Lung (tissue), 12 donors: ENCODE results near the gene AGPS. TPM values are rescaled to one million over a fixed set of nuclear protein-coding genes. Genes with fewer than 3 reads are reported as not detected.
A peak's percentile ranks its signal among the peaks of the same experiment; 100 is the strongest.

Source experiments
- ATAC-seq: fragments of 200-7000 bp; cut with Tn5 transposase; one replicate; pipeline ENCODE4 v1.9.1; 2020; ENCODE audit warnings: moderate number of reproducible peaks; ENCODE audit not compliant: insufficient read depth, low FRiP score
- DNase-seq, 3 donors: peaks; one replicate each; pipeline ENCODE4 v3.0.0-alpha.2; 2013 to 2017
- H3K27ac ChIP-seq, 2 donors: one replicate each; pipeline ENCODE4 v1.5.1; 2013; ENCODE audit warnings: mild to moderate bottlenecking in 2 of 2, moderate library complexity in 2 of 2, control low read depth in 1 of 2, inconsistent platforms in 1 of 2, low read depth in 1 of 2, low read length in 1 of 2
- H3K27me3 ChIP-seq, 3 donors: one replicate each; pipeline ENCODE4 v1.5.1; 2013; ENCODE audit warnings: low read length in 2 of 3; ENCODE audit not compliant: control insufficient read depth in 3 of 3, insufficient read depth in 3 of 3
- H3K36me3 ChIP-seq, 4 donors: one replicate each; pipeline ENCODE4 v1.5.1; 2013; ENCODE audit warnings: low read length in 4 of 4, mild to moderate bottlenecking in 1 of 4, moderate library complexity in 1 of 4; ENCODE audit not compliant: control insufficient read depth in 4 of 4, insufficient read depth in 4 of 4
- H3K4me1 ChIP-seq, 5 donors: one replicate each; pipeline ENCODE4 v1.5.1; 2013; ENCODE audit warnings: low read length in 5 of 5, mild to moderate bottlenecking in 2 of 5, moderate library complexity in 1 of 5; ENCODE audit not compliant: control insufficient read depth in 5 of 5, insufficient read depth in 5 of 5
- H3K4me3 ChIP-seq: one replicate; pipeline ENCODE4 v1.5.1; 2013; ENCODE audit warnings: mild to moderate bottlenecking, control low read depth, moderate library complexity
- H3K9ac ChIP-seq, 2 donors: one replicate each; pipeline ENCODE4 v1.5.1; 2013; ENCODE audit warnings: low read length in 2 of 2, control low read depth in 1 of 2; ENCODE audit not compliant: insufficient read depth in 1 of 2
- H3K9me3 ChIP-seq, 4 donors: one replicate each; pipeline ENCODE4 v1.5.1; 2013; ENCODE audit warnings: low read length in 3 of 4, mild to moderate bottlenecking in 1 of 4, moderate library complexity in 1 of 4; ENCODE audit not compliant: control insufficient read depth in 4 of 4, insufficient read depth in 3 of 4
- CTCF ChIP-seq: IDR thresholded peaks from 2 replicates; pipeline ENCODE4 v1.5.1; 2012; ENCODE audit warnings: mild to moderate bottlenecking; ENCODE audit errors: control extremely low read depth, extremely low read depth
- WGBS, 2 donors: extraction: QIAGEN DNeasy Blood & Tissue Kit; methylation state at CpG; one replicate each; pipeline ENCODE4 v1.1.7; 2013; 5-methylcytosine and 5-hydroxymethylcytosine counted together
- polyA plus RNA-seq, 2 donors: library from polyadenylated mRNA; stranded (reverse); fragments of 200-250 nt; gene quantifications; one replicate each; pipeline ENCODE4 v1.2.1, GENCODE V29; 2013
- total RNA-seq, 2 donors: library from RNA; depleted of rRNA in 1 of 2; stranded (reverse); fragments of >200 nt in 1 of 2; gene quantifications; one replicate each; pipeline ENCODE4 v1.2.1, GENCODE V29; 2014 to 2021
- donor health status: control.
- donor health status: control.
- donor health status: Bipolar disorder and iron deficiency.
- donor health status: healthy.
- donor health status: DM: yes; HTN: yes; CAD: no.

AGPS gene
- total and polyA plus RNA-seq, 4 donors = 5.2 to 43.9 (median 23.8) TPM

- no peak overlapping the region for H3K9ac ChIP-seq
- H3K4me3 ChIP-seq = no peak overlapping the region
- DNase-seq (no peak), ATAC-seq (no peak)
- H3K27me3 ChIP-seq = no peaks in the 10 kb centered on the region
- no peaks in the 10 kb centered on the region for H3K9me3 ChIP-seq
- H3K27ac ChIP-seq = no peak overlapping the region
- no peak for TF ChIP-seq CTCF
- 79 to 87% methylated on average over 3 of the region's 3 CpGs for WGBS, 2 donors
- H3K36me3 ChIP-seq = no peaks in the 10 kb centered on the region
- peaks cover 0 to 40% (median 4%) of the 10 kb centered on the region in 5 donors for H3K4me1 ChIP-seq
Measured at GRCh38 chr2:177395351-177396065, 2.9 kb downstream of the AGPS start.

- Histone ChIP-seq H3K27ac (peak overlapping the region in 1 of 2 donors; percentile 40), H3K27me3 (no peaks in the 10 kb centered on the region), H3K9ac (no peak overlapping the region), H3K36me3 (no peaks in the 10 kb centered on the region), H3K9me3 (no peaks in the 10 kb centered on the region), H3K4me3 (no peak overlapping the region), H3K4me1 (peaks cover 0 to 35% (median 4%) of the 10 kb centered on the region in 5 donors)
- ATAC-seq = no peak
- TF ChIP-seq CTCF = no peak
- DNase-seq = no peak
- WGBS, 2 donors = 57 to 77% methylated on average over 10 of the region's 10 CpGs
Measured at GRCh38 chr2:177396703-177397460, 4.3 kb downstream of the AGPS start.

- DNase-seq = no peak
- no peak overlapping the region for H3K27ac ChIP-seq
- H3K4me1 ChIP-seq = peaks cover 0 to 32% (median 4%) of the 10 kb centered on the region in 5 donors
- H3K36me3 ChIP-seq = no peaks in the 10 kb centered on the region
- ATAC-seq = no peak
- no peak for TF ChIP-seq CTCF
- WGBS, 2 donors = 50 to 62% methylated on average over 12 of the region's 12 CpGs
- H3K27me3 ChIP-seq = no peaks in the 10 kb centered on the region
- no peaks in the 10 kb centered on the region for H3K9me3 ChIP-seq
- no peak overlapping the region for H3K9ac ChIP-seq
- H3K4me3 ChIP-seq = no peak overlapping the region
Measured at GRCh38 chr2:177397481-177398289, 5.1 kb downstream of the AGPS start.
